GDM1 (cell line): Measurements from ENCODE around the gene OTOP3.

Experiments used
- DNase-seq: peaks from one replicate; lab custom pipeline; 2025; lab: John Stamatoyannopoulos, UW

OTOP3 gene

DNA sequence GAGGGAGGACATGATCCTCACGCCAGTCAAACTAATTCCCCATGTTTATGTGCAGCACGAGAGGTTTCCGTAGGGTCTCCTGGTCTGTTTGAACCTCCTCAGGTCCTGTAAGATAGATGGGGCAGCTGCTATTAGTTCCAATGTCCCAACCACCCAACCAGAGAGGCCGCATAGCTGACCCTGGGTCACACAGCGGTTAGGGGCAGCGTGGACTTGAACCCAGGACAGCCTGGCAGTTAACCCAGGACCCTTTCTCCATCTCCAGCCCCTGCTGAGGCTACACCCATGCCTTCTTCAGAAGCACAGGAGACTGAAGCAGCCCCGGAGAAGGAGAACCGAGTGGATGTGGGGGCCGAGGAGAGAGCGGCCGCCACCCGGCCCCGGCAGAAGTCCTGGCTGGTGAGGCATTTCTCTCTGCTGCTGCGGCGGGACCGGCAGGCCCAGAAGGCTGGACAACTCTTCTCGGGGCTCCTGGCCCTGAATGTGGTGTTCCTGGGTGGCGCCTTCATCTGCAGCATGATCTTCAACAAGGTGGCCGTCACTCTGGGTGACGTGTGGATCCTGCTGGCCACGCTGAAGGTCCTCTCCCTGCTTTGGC is 5.5 kb downstream of the OTOP3 start:
- DNase-seq, result no peak

DNA sequence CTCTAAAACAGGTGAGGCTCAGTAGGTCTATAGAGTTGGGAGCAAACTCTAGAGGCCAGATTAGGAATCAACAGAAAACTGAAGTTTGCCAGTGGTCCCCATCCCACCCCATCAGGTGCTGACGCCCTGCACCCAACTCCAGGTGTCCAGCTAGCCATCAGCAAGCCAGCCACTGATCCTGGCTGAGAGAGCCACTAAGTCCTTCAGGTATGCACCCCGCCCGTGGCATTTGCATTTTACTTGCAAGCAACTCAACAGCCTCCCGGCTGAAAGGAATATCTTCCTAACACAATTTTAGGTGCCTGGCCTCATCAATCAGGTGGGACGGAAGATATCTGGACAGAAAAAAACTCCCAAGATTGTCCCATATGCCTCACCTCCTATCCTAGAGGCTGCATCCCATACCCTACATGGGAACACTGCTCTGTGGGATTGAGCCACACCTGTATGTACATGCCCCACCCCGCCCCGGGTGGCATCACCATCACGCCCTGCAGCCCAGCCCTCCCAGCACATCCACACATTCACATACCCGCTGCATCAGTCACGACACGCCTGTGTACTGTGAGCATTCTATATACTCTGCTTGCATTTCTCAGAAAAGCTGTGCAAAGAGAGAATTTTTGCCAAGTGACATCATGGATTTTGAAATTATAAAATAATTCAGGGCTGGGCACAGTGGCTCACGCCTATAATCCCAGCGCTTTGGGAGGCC is 8.3 kb downstream of the OTOP3 start:
- no peak for DNase-seq

DNA sequence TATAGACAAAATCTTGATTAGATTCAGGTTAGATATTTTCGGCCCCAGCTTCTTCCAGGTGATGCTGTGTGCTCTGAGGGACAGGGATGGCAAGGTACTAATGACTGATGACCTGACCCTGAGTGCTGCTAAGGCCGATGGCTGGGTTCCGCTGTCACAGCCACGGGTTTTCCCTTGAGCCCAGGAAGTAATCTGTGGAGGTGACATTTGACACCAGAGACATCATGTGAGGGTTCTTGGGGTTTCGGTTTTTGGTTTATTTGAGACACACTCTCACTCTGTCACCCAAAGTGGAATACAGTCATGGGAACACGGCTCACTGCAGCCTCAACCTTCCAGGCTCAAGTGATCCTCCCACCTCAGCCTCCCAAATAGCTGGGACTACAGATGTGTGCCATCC is 9.8 kb downstream of the OTOP3 start:
- DNase-seq, result no peak

DNA sequence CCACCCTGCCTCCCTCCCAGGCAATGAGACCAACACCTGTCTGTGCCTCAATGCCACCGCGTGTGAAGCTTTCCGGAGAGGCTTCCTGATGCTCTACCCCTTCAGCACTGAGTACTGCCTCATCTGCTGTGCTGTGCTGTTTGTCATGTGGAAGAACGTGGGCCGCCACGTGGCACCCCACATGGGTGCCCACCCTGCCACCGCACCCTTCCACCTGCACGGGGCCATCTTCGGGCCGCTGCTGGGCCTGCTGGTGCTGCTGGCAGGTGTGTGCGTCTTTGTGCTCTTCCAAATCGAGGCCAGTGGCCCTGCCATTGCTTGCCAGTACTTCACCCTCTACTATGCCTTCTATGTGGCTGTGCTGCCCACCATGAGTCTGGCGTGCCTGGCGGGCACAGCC is 10.9 kb downstream of the OTOP3 start:
- no peak for DNase-seq

- DNase-seq, result no peak
Measured at GRCh38 chr17:74947041-74947754, 11.5 kb downstream of the OTOP3 start.

GRCh38 chr17:74949455-74950115 is 13.9 kb downstream of the OTOP3 start:
- DNase-seq, result no peak

GRCh38 chr17:74950207-74950606 is 14.5 kb downstream of the OTOP3 start:
- no peak for DNase-seq

DNA sequence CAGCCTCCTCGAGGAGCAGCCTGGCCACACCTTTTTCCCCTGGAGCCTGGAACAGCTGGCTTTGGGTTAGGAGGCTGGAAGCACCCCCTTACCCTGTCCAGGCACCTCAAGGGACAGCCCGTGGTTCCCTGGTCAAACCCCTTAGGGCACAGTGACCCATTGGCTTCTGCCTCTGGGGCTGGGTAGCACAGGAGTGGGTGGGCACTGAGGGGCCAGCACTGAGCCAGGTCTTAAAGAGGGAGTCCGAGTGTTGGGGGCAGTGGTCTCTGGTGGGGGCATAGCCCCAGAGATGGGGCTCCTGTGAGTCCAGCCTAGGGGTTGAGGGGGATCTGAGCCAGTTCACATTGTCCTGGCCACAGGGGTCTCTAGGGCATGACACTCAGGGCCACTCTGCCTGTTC is 15.4 kb downstream of the OTOP3 start:
- DNase-seq, result no peak

- no peak for DNase-seq
Measured at GRCh38 chr17:74951680-74952421, 16.2 kb downstream of the OTOP3 start.

DNA sequence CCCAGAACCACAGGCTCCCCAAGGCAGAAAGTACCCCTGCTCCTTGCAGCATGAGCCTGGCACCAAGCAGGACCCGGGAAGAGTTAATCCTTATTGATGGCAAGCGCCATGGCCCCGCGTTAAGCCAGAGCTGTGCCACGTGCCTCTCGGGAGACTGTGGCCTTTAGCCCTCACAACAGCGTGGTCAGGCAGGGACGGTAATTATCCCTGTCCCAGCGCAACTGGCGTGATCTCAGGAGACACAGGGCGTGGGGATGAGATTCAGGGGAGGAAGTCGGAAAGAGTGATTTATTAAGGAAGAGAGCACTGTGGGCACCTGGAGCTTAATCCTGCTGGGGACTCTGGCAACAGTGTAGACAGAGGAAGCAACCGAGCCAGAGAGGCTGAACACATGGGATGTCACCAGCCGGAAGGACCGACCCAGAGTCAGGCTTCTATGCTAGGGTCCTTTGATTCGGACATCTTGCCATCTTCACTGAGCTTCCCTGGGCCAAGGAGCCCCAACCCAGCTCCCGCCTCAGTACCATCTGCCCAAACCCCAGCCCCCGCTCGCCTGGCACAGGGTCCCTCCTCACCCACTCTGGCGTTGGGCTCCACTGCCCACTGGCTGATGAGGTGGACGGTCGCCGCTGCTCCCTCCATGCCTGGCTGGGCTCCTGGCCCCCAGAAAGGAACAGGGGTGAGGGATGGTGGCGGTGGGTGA is 16.9 kb downstream of the OTOP3 start:
- no peak for DNase-seq

GRCh38 chr17:74953134-74953687 is 17.5 kb downstream of the OTOP3 start:
- no peak for DNase-seq

- no peak for DNase-seq
Measured at GRCh38 chr17:74954115-74954514, 18.4 kb downstream of the OTOP3 start.

DNA sequence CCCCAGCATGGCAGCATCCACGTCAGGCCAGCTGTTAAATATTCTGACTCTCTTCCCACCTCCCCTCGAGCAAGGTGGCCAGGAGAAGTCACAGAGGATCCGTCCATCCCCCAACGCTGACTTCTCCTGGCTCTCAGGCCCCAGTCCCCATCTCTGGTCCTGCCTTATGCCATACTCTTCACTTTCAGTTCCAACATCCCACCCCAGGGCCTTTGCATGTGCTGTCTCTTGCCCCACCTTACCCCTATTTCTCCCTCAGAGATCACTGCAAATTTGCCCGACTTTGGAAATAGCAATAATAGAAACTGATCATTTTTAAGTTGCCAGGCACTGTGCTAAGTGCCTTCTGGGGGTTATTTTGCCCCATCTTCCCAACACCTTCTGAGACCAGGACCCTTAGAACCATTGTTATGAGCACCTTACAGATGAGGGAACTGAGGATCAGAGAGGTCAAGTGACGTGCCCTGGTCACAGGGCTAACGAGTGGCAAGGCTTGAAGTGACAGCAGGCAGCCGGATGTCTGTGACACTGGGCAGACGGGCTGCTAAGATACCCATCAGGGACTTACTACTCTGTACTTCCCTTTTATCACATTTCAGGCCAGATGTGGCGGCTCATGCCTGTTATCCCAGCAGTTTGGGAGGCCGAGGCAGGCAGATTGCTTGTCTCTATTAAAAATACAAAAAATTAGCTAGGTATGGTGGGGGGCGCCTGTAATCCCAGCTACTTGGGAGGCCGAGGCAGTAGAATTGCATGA is 19.1 kb downstream of the OTOP3 start:
- no peak for DNase-seq

DNA sequence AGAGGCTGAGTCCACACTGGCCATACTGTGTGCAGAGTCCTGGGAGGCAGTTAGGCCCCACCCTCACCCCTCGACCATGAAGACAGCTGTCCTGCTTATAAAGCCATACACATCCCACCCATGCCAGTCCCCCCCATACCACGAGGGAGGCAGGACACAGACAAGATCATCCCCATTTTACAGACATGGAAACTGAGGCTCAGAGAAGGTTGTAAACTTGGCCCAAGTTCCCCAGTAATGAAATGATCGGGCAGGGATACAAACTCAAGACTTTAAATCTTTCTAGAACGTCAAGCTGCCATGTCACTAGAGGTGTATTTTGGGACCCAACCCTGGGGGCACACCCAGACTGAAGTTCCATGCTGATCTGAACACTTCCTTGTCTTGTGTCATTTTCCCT is 20.4 kb downstream of the OTOP3 start:
- no peak for DNase-seq

DNA sequence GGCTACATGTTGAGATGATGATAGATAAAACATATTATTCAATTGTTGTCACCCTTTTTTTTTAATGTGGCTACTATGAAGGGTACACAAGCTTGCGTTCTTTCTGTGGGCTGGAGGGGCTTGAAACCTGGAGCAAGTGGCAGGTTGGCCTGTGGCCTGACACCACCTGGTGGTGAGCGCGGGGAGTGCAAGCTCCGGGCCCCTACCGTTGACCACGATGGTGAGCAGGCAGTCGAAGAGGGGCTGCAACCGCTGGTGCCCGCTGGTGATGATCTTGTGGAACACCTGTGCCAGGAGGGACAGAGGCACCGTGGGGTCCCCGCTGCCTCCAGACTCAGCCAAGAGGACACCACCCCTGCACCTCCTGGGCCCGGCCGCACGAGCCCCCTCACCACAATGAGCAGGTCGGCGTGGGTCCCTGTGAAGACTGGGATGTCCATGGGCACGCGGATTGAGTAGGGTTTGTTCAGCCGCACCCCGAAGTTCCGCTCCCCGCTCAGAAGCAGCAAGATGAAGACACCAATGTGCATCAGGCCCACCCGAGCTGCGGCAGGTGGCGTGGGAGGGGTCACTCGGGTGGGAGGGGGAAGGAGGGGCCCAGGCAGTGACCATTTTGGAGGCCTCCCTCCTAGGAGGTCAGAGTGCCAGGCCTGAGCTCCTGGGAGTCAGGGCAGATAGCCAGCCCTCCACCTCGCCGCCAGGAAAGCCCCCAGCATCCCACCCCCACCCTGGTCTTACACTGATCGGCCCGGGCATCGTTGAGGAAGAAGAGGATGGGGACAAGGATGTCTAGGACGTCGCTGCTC is 22.4 kb downstream of the OTOP3 start:
- peak; percentile 57 for DNase-seq

GRCh38 chr17:74959826-74960515 is 24.3 kb downstream of the OTOP3 start:
- DNase-seq, result no peak

GRCh38 chr17:74960570-74961342 is 25.1 kb downstream of the OTOP3 start:
- DNase-seq, result no peak
